Uterus (tissue), 2 donors: ENCODE data around the gene HTD2.

Experiments
- CTCF ChIP-seq, 4 experiments: fragments of 200-600 bp in 2 of 4; fragments of 450-650 bp in 2 of 4; sonication (generic) in 2 of 4; IDR thresholded peaks; one replicate each; pipeline ENCODE4 v1.5.1; 2016 to 2019; ENCODE audit warnings: antibody characterized with exemption in 4 of 4, mild to moderate bottlenecking in 2 of 4, moderate library complexity in 1 of 4
- POLR2A ChIP-seq, 2 donors: fragments of 450-650 bp; IDR thresholded peaks; one replicate each; pipeline ENCODE4 v1.6.1; 2016; ENCODE audit warnings: antibody characterized with exemption in 2 of 2, mild to moderate bottlenecking in 1 of 2, moderate library complexity in 1 of 2

- TF ChIP-seq CTCF (IDR thresholded peaks at IDR 0.05), result no peak
- TF ChIP-seq POLR2A (IDR thresholded peaks at IDR 0.05), result no peak
Observed at GRCh38 chr3:58329922-58330413, 23.6 kb downstream of the HTD2 start.
